H1 (cell line): Measurements from ENCODE around the gene GPR63. TPM values are rescaled to one million over a fixed set of nuclear protein-coding genes. Genes with fewer than 3 reads are reported as not detected.

Experiments used
- GTF2F1 ChIP-seq: IDR thresholded peaks from 2 replicates; pipeline ENCODE4 v1.6.1; 2012; ENCODE audit warnings: low read depth, low read length, improper control_type of control experiment, borderline replicate concordance
- MAFK ChIP-seq: IDR thresholded peaks from 2 replicates; pipeline ENCODE4 v1.6.1; 2012; ENCODE audit warnings: low read depth, mild to moderate bottlenecking, improper control_type of control experiment, low read length
- RNF2 ChIP-seq: fragments of 200-900, 300-1000 bp; sonication (generic); IDR thresholded peaks from 2 replicates; pipeline ENCODE4 v1.7.1; 2016; ENCODE audit warnings: borderline replicate concordance, low read depth, mild to moderate bottlenecking, antibody characterized with exemption, low read length; ENCODE audit not compliant: poor library complexity, severe bottlenecking; ENCODE audit errors: missing control alignments
- SP1 ChIP-seq: IDR thresholded peaks from 2 replicates; pipeline ENCODE4 v1.6.1; 2011; ENCODE audit warnings: low read depth, low read length
- YY1 ChIP-seq: IDR thresholded peaks from 2 replicates; pipeline ENCODE4 v1.6.1; 2011; ENCODE audit warnings: low read depth, mild to moderate bottlenecking, low read length
- ZNF274 ChIP-seq: IDR thresholded peaks from 2 replicates; pipeline ENCODE4 v1.7.0; 2012; ENCODE audit warnings: low read length, borderline replicate concordance; ENCODE audit errors: extremely low read depth
- polyA plus RNA-seq, 7 experiments: library from polyadenylated mRNA; depleted of rRNA in 3 of 7; stranded (reverse) in 5 of 7; unstranded in 2 of 7; fragments of >200 nt in 5 of 7; fragments of 200-250 nt in 2 of 7; gene quantifications; 1 replicate in 5 of 7; 2 replicates in 1 of 7; 4 replicates in 1 of 7; pipeline versions ENCODE4 v1.2.1 to v1.2.3, GENCODE V29; 2011 to 2013; ENCODE audit warnings: missing spikeins in 2 of 7, mixed read lengths in 2 of 7
- total RNA-seq: library from RNA; stranded (reverse); fragmentation: NEBNext Ultra II Directional; extraction: Animal tissue kit (Norgen Biotek cat#: 25700); gene quantifications from 2 replicates; pipeline ENCODE4 v1.2.1, GENCODE V29; 2021
- TF ChIP-seq, protein P1 (sequence below): fragments of 300-600 bp; sonication (generic); IDR thresholded peaks from 2 replicates; pipeline ENCODE4 v1.7.1; 2012; ENCODE audit warnings: low read length, moderate library complexity, mild to moderate bottlenecking, inconsistent platforms; ENCODE audit not compliant: insufficient replicate concordance

GPR63 gene
- total and polyA plus RNA-seq, 2 of the 8 experiments (the other 6 are each of a cell fraction or from before 2014, with no cell fraction given), result 6.1 to 11.6 TPM

DNA sequence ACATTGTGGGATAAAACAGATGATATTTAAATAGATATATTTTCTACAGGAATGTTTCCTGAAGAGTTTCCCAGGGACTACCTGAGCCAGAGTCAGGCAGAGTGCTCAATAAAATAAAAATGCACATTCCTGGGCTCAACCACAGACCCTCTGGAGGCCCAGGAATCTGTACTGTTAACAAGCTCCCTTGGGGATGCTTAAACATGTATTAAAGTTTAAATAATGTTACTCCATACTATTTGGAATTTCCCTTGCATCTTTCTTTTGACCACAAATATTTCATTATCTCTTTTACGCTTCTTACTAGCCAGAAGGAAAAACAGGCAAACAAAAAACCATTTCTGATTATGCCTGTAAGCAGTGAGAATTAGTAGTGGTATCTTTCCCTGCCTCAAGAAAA, 42.3 kb downstream of the GPR63 start (continued):
- TF ChIP-seq, protein P1, sequence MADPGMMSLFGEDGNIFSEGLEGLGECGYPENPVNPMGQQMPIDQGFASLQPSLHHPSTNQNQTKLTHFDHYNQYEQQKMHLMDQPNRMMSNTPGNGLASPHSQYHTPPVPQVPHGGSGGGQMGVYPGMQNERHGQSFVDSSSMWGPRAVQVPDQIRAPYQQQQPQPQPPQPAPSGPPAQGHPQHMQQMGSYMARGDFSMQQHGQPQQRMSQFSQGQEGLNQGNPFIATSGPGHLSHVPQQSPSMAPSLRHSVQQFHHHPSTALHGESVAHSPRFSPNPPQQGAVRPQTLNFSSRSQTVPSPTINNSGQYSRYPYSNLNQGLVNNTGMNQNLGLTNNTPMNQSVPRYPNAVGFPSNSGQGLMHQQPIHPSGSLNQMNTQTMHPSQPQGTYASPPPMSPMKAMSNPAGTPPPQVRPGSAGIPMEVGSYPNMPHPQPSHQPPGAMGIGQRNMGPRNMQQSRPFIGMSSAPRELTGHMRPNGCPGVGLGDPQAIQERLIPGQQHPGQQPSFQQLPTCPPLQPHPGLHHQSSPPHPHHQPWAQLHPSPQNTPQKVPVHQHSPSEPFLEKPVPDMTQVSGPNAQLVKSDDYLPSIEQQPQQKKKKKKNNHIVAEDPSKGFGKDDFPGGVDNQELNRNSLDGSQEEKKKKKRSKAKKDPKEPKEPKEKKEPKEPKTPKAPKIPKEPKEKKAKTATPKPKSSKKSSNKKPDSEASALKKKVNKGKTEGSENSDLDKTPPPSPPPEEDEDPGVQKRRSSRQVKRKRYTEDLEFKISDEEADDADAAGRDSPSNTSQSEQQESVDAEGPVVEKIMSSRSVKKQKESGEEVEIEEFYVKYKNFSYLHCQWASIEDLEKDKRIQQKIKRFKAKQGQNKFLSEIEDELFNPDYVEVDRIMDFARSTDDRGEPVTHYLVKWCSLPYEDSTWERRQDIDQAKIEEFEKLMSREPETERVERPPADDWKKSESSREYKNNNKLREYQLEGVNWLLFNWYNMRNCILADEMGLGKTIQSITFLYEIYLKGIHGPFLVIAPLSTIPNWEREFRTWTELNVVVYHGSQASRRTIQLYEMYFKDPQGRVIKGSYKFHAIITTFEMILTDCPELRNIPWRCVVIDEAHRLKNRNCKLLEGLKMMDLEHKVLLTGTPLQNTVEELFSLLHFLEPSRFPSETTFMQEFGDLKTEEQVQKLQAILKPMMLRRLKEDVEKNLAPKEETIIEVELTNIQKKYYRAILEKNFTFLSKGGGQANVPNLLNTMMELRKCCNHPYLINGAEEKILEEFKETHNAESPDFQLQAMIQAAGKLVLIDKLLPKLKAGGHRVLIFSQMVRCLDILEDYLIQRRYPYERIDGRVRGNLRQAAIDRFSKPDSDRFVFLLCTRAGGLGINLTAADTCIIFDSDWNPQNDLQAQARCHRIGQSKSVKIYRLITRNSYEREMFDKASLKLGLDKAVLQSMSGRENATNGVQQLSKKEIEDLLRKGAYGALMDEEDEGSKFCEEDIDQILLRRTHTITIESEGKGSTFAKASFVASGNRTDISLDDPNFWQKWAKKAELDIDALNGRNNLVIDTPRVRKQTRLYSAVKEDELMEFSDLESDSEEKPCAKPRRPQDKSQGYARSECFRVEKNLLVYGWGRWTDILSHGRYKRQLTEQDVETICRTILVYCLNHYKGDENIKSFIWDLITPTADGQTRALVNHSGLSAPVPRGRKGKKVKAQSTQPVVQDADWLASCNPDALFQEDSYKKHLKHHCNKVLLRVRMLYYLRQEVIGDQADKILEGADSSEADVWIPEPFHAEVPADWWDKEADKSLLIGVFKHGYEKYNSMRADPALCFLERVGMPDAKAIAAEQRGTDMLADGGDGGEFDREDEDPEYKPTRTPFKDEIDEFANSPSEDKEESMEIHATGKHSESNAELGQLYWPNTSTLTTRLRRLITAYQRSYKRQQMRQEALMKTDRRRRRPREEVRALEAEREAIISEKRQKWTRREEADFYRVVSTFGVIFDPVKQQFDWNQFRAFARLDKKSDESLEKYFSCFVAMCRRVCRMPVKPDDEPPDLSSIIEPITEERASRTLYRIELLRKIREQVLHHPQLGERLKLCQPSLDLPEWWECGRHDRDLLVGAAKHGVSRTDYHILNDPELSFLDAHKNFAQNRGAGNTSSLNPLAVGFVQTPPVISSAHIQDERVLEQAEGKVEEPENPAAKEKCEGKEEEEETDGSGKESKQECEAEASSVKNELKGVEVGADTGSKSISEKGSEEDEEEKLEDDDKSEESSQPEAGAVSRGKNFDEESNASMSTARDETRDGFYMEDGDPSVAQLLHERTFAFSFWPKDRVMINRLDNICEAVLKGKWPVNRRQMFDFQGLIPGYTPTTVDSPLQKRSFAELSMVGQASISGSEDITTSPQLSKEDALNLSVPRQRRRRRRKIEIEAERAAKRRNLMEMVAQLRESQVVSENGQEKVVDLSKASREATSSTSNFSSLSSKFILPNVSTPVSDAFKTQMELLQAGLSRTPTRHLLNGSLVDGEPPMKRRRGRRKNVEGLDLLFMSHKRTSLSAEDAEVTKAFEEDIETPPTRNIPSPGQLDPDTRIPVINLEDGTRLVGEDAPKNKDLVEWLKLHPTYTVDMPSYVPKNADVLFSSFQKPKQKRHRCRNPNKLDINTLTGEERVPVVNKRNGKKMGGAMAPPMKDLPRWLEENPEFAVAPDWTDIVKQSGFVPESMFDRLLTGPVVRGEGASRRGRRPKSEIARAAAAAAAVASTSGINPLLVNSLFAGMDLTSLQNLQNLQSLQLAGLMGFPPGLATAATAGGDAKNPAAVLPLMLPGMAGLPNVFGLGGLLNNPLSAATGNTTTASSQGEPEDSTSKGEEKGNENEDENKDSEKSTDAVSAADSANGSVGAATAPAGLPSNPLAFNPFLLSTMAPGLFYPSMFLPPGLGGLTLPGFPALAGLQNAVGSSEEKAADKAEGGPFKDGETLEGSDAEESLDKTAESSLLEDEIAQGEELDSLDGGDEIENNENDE, result no peak
- TF ChIP-seq ZNF274 (no peak), MAFK (no peak), SP1 (no peak), GTF2F1 (no peak), RNF2 (no peak), YY1 (no peak)
